Activated naive CD4-positive, alpha-beta T cell (primary cell): ENCODE measurements around the gene SNX7.

ENCODE experiments used
- DNase-seq, 4 experiments: peaks; one replicate each; lab custom pipeline; 2025; lab: John Stamatoyannopoulos, UW

The SNX7 gene

GRCh38 chr1:98766255-98766654, 104.7 kb downstream of the SNX7 start:
- DNase-seq, result no peak

GRCh38 chr1:98769162-98769561, 107.6 kb downstream of the SNX7 start:
- no peak for DNase-seq

GRCh38 chr1:98781906-98782305, 120.4 kb downstream of the SNX7 start:
- DNase-seq, result no peak

- DNase-seq, result no peak
Measured at GRCh38 chr1:98783821-98784220, 122.3 kb downstream of the SNX7 start.

- DNase-seq, result no peak
Measured at GRCh38 chr1:98791498-98791897, 130.0 kb downstream of the SNX7 start.

- DNase-seq, result no peak
Measured at GRCh38 chr1:98792123-98792522, 130.6 kb downstream of the SNX7 start.

- DNase-seq, result no peak
Measured at GRCh38 chr1:98793136-98793535, 131.6 kb downstream of the SNX7 start.

- DNase-seq, result peak in 1 of 4 experiments; percentile 2
Measured at GRCh38 chr1:98794196-98794886, 132.8 kb downstream of the SNX7 start.

- no peak for DNase-seq
Measured at GRCh38 chr1:98796049-98796448, 134.5 kb downstream of the SNX7 start.

- DNase-seq, result no peak
Measured at GRCh38 chr1:98797506-98797905, 136.0 kb downstream of the SNX7 start.
